Fibroblast of lung (primary cell): ENCODE data around the gene PHTF2. TPM values are rescaled to one million over a fixed set of nuclear protein-coding genes. Genes with fewer than 3 reads are reported as not detected.

ENCODE experiments used
- DNase-seq, 2 donors: peaks; one replicate each; pipeline versions ENCODE4 v3.0.0 to v3.0.0-alpha.2; 2010; ENCODE audit warnings: low read depth in 2 of 2
- H2AFZ ChIP-seq: 2 replicates; pipeline ENCODE4 v1.5.1; 2012; ENCODE audit warnings: low read length, control low read depth, inconsistent platforms
- H3K27ac ChIP-seq: 2 replicates; pipeline ENCODE4 v1.5.1; 2011; ENCODE audit warnings: low read length, control low read depth; ENCODE audit not compliant: insufficient read depth
- H3K27me3 ChIP-seq: 2 replicates; pipeline ENCODE4 v1.5.1; 2011; ENCODE audit warnings: mild to moderate bottlenecking, low read length; ENCODE audit not compliant: control insufficient read depth, insufficient read depth
- H3K36me3 ChIP-seq: 2 replicates; pipeline ENCODE4 v1.5.1; 2011; ENCODE audit warnings: low read length; ENCODE audit not compliant: control insufficient read depth, insufficient read depth
- H3K4me1 ChIP-seq: 2 replicates; pipeline ENCODE4 v1.5.1; 2011; ENCODE audit warnings: low read length; ENCODE audit not compliant: control insufficient read depth, insufficient read depth; ENCODE audit errors: extremely low read depth
- H3K4me2 ChIP-seq: 2 replicates; pipeline ENCODE4 v1.5.1; 2011; ENCODE audit warnings: low read length, control low read depth; ENCODE audit not compliant: insufficient read depth; ENCODE audit errors: extremely low read depth
- H3K4me3 ChIP-seq, 4 experiments: fragments of 200-600 bp in 1 of 4; sonication (generic) in 1 of 4; replicated peaks in 1 of 4; 2 replicates each; pipeline ENCODE4 v1.5.1; 2011 to 2016; ENCODE audit warnings: low read length in 4 of 4, low read depth in 3 of 4, mild to moderate bottlenecking in 3 of 4, control low read depth in 2 of 4, inconsistent platforms in 1 of 4, mixed read lengths in 1 of 4; ENCODE audit not compliant: insufficient read depth in 1 of 4; ENCODE audit errors: control extremely low read depth in 1 of 4
- H3K79me2 ChIP-seq: 2 replicates; pipeline ENCODE4 v1.5.1; 2012; ENCODE audit warnings: mild to moderate bottlenecking, low read length, inconsistent platforms; ENCODE audit not compliant: control insufficient read depth, insufficient read depth
- H3K9ac ChIP-seq: 2 replicates; pipeline ENCODE4 v1.5.1; 2011; ENCODE audit warnings: mild to moderate bottlenecking, low read length, control low read depth; ENCODE audit not compliant: insufficient read depth
- H3K9me3 ChIP-seq: 2 replicates; pipeline ENCODE4 v1.5.1; 2012; ENCODE audit warnings: low read depth, low read length; ENCODE audit not compliant: control insufficient read depth, insufficient read depth
- H4K20me1 ChIP-seq: 2 replicates; pipeline ENCODE4 v1.5.1; 2011; ENCODE audit warnings: low read length; ENCODE audit not compliant: control insufficient read depth, insufficient read depth; ENCODE audit errors: extremely low read depth
- EZH2 ChIP-seq: IDR thresholded peaks from 2 replicates; pipeline ENCODE4 v1.5.1; 2012; ENCODE audit warnings: low read length, control low read depth, mild to moderate bottlenecking; ENCODE audit errors: missing control alignments
- polyA plus RNA-seq, 2 donors: library from polyadenylated mRNA; depleted of rRNA in 1 of 2; stranded (reverse) in 1 of 2; unstranded in 1 of 2; fragments of >200 nt; gene quantifications; 2 replicates each; pipeline ENCODE4 v1.2.1, GENCODE V29; 2011 to 2012; ENCODE audit warnings: missing spikeins in 1 of 2
- total RNA-seq: library from RNA; depleted of rRNA; stranded (reverse); fragments of >200 nt; gene quantifications from 2 replicates; pipeline ENCODE4 v1.2.1, GENCODE V29; 2014
- TF ChIP-seq, protein P1 (sequence below), 2 donors: IDR thresholded peaks in 1 of 2; conservative IDR thresholded peaks in 1 of 2; 1 replicate in 1 of 2; 2 replicates in 1 of 2; pipeline ENCODE4 v1.5.1; 2011 to 2012; ENCODE audit warnings: low read length in 2 of 2, control low read depth in 1 of 2, inconsistent platforms in 1 of 2, low read depth in 1 of 2, mild to moderate bottlenecking in 1 of 2

Gene PHTF2
- total and polyA plus RNA-seq, 2 donors (not counting 1 experiment from before 2014, with no cell fraction given), result 25.9 to 64.4 TPM

DNA sequence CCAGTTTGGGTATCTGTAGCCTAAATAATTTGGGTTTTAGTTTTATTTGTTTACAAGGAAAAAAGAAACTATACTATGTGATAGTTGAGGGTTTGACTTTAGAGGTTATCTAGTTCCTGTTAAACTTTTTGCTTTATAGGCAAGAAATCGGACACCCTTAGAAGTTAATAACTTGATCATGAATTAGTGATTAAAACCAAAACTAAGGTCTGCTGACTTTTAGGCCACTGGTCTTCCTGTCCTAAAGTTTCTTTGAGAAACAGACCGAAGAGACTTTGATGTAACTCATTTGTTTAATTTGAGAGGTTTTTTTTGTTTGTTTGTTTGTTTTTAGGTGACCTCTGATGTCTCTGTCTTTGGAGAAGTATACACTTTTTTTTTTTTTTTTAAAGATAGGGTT is 59.7 kb downstream of the PHTF2 start:
- H3K9me3 ChIP-seq, result no peaks in the 10 kb centered on the region
- peaks cover 1% of the 10 kb centered on the region for H3K36me3 ChIP-seq
- H2AFZ ChIP-seq, result no peak overlapping the region
- no peak overlapping the region for H3K9ac ChIP-seq
- no peaks in the 10 kb centered on the region for H4K20me1 ChIP-seq
- no peak for DNase-seq
- no peaks in the 10 kb centered on the region for H3K4me1 ChIP-seq
- H3K27me3 ChIP-seq, result no peaks in the 10 kb centered on the region
- no peak overlapping the region for H3K4me3 ChIP-seq
- TF ChIP-seq, protein P1, sequence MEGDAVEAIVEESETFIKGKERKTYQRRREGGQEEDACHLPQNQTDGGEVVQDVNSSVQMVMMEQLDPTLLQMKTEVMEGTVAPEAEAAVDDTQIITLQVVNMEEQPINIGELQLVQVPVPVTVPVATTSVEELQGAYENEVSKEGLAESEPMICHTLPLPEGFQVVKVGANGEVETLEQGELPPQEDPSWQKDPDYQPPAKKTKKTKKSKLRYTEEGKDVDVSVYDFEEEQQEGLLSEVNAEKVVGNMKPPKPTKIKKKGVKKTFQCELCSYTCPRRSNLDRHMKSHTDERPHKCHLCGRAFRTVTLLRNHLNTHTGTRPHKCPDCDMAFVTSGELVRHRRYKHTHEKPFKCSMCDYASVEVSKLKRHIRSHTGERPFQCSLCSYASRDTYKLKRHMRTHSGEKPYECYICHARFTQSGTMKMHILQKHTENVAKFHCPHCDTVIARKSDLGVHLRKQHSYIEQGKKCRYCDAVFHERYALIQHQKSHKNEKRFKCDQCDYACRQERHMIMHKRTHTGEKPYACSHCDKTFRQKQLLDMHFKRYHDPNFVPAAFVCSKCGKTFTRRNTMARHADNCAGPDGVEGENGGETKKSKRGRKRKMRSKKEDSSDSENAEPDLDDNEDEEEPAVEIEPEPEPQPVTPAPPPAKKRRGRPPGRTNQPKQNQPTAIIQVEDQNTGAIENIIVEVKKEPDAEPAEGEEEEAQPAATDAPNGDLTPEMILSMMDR (conservative IDR thresholded peaks at IDR 0.05 in 1 of 2, IDR thresholded peaks at IDR 0.05 in 1 of 2; ENCODE audit: low read depth in 1 of 2, low read length in 2 of 2), result no peak
- no peak for TF ChIP-seq EZH2
- no peaks in the 10 kb centered on the region for H3K79me2 ChIP-seq
- no peak overlapping the region for H3K27ac ChIP-seq
- no peak overlapping the region for H3K4me2 ChIP-seq

DNA sequence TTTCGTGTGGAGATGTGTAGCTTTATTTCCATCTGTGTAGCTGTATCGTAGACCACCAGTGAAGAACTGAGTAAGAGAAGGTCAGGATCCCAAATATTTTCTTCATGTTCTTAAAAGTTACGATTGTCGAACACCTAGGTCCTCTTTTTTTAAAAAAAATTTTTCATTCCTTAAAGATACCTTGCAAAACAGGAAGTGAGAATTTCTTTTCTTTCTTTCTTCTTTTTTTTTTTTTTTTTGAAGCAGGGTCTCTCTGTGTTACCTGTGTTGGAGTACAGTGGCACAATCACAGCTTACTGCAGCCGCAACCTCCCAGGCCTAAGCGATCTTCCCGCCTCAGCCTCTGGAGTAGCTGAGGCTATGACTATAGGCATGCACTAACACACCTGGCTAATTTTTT is 60.8 kb downstream of the PHTF2 start:
- Histone ChIP-seq H3K4me1 (no peaks in the 10 kb centered on the region), H3K79me2 (no peaks in the 10 kb centered on the region), H3K27me3 (no peaks in the 10 kb centered on the region), H3K9me3 (no peaks in the 10 kb centered on the region), H3K27ac (no peak overlapping the region), H3K4me3 (no peak overlapping the region), H2AFZ (no peak overlapping the region), H3K36me3 (peaks cover 1% of the 10 kb centered on the region), H3K9ac (no peak overlapping the region), H3K4me2 (no peak overlapping the region), H4K20me1 (no peaks in the 10 kb centered on the region)
- DNase-seq, result no peak
- TF ChIP-seq EZH2, result no peak
- TF ChIP-seq, protein P1 (conservative IDR thresholded peaks at IDR 0.05 in 1 of 2, IDR thresholded peaks at IDR 0.05 in 1 of 2; ENCODE audit: low read depth in 1 of 2, low read length in 2 of 2), result no peak

DNA sequence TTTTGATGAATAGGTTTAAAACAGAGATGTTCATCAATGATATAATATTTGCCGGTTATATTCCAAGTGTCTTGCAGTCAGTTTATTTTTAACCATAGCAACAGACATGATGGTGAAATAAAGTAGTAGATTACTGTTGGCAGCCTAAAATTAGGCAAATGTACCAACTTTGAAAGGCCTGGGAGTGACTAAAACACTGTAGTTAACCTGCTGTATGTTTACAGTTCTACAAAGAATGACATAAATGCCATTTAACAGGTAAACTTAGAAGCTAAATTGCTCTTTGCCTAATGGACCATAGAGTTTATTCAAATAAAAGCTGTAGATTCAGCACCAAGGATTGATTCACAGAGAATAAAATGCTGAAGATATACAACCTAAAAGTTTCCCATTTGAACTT is 64.1 kb downstream of the PHTF2 start:
- H4K20me1 ChIP-seq, result no peaks in the 10 kb centered on the region
- no peaks in the 10 kb centered on the region for H3K27me3 ChIP-seq
- no peak overlapping the region for H3K9ac ChIP-seq
- peaks cover 9% of the 10 kb centered on the region for H3K4me1 ChIP-seq
- no peaks in the 10 kb centered on the region for H3K36me3 ChIP-seq
- TF ChIP-seq EZH2, result no peak
- TF ChIP-seq, protein P1 (conservative IDR thresholded peaks at IDR 0.05 in 1 of 2, IDR thresholded peaks at IDR 0.05 in 1 of 2; ENCODE audit: low read depth in 1 of 2, low read length in 2 of 2), result no peak
- no peak overlapping the region for H3K4me2 ChIP-seq
- DNase-seq, result peak in 1 of 2 donors; percentile 8
- H3K79me2 ChIP-seq, result no peaks in the 10 kb centered on the region
- no peak overlapping the region for H3K4me3 ChIP-seq
- H3K27ac ChIP-seq, result no peak overlapping the region
- H3K9me3 ChIP-seq, result no peaks in the 10 kb centered on the region
- no peak overlapping the region for H2AFZ ChIP-seq
